WTC11 (cell line): ENCODE results near the gene POTEF.
"Not testable (repeated sequence)": the region's sequence is repeated elsewhere in the genome, so short reads cannot be mapped to it uniquely, and the experiment has no call there.

ENCODE experiments used
- ATF6 ChIP-seq: sonication (generic); formaldehyde crosslinking; IDR thresholded peaks from 2 replicates; pipeline ENCODE4 v1.8.1; 2023; ENCODE audit warnings: mild to moderate bottlenecking, missing genetic modification reagents
- CREB1 ChIP-seq: sonication (generic); formaldehyde crosslinking; IDR thresholded peaks from 2 replicates; pipeline ENCODE4 v1.8.0; 2023; ENCODE audit warnings: mild to moderate bottlenecking, missing genetic modification reagents
- ELF4 ChIP-seq: sonication (generic); formaldehyde crosslinking; IDR thresholded peaks from 2 replicates; pipeline ENCODE4 v1.8.1; 2022; ENCODE audit warnings: low read depth, mild to moderate bottlenecking, moderate library complexity, missing genetic modification reagents
- TEAD1 ChIP-seq: sonication (generic); formaldehyde crosslinking; IDR thresholded peaks from 2 replicates; pipeline ENCODE4 v1.8.0; 2022; ENCODE audit warnings: mild to moderate bottlenecking, missing genetic modification reagents
- USF1 ChIP-seq: sonication (generic); formaldehyde crosslinking; IDR thresholded peaks from 2 replicates; pipeline ENCODE4 v1.8.0; 2022; ENCODE audit warnings: mild to moderate bottlenecking, missing genetic modification reagents
- TF ChIP-seq, protein P1 (sequence below): sonication (generic); formaldehyde crosslinking; IDR thresholded peaks from 2 replicates; pipeline ENCODE4 v1.8.0; 2022; ENCODE audit warnings: mild to moderate bottlenecking, missing genetic modification reagents
- TF ChIP-seq, protein P2 (sequence below): fragments of 200-600 bp; IDR thresholded peaks from 2 replicates; pipeline ENCODE4 v1.8.0; 2022; ENCODE audit warnings: antibody characterized with exemption
- TF ChIP-seq, protein P3 (sequence below): sonication (generic); formaldehyde crosslinking; conservative IDR thresholded peaks from 2 replicates; pipeline ENCODE4 v1.8.1; 2023; ENCODE audit warnings: mild to moderate bottlenecking, low read depth, missing genetic modification reagents, moderate library complexity

- TF ChIP-seq, protein P1, sequence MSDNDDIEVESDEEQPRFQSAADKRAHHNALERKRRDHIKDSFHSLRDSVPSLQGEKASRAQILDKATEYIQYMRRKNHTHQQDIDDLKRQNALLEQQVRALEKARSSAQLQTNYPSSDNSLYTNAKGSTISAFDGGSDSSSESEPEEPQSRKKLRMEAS: not testable (repeated sequence)
- not testable (repeated sequence) for TF ChIP-seq CREB1, ELF4, USF1, ATF6, TEAD1 (CRISPR knock-in tag)
- TF ChIP-seq, protein P2, sequence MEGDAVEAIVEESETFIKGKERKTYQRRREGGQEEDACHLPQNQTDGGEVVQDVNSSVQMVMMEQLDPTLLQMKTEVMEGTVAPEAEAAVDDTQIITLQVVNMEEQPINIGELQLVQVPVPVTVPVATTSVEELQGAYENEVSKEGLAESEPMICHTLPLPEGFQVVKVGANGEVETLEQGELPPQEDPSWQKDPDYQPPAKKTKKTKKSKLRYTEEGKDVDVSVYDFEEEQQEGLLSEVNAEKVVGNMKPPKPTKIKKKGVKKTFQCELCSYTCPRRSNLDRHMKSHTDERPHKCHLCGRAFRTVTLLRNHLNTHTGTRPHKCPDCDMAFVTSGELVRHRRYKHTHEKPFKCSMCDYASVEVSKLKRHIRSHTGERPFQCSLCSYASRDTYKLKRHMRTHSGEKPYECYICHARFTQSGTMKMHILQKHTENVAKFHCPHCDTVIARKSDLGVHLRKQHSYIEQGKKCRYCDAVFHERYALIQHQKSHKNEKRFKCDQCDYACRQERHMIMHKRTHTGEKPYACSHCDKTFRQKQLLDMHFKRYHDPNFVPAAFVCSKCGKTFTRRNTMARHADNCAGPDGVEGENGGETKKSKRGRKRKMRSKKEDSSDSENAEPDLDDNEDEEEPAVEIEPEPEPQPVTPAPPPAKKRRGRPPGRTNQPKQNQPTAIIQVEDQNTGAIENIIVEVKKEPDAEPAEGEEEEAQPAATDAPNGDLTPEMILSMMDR: not testable (repeated sequence)
- TF ChIP-seq, protein P3, sequence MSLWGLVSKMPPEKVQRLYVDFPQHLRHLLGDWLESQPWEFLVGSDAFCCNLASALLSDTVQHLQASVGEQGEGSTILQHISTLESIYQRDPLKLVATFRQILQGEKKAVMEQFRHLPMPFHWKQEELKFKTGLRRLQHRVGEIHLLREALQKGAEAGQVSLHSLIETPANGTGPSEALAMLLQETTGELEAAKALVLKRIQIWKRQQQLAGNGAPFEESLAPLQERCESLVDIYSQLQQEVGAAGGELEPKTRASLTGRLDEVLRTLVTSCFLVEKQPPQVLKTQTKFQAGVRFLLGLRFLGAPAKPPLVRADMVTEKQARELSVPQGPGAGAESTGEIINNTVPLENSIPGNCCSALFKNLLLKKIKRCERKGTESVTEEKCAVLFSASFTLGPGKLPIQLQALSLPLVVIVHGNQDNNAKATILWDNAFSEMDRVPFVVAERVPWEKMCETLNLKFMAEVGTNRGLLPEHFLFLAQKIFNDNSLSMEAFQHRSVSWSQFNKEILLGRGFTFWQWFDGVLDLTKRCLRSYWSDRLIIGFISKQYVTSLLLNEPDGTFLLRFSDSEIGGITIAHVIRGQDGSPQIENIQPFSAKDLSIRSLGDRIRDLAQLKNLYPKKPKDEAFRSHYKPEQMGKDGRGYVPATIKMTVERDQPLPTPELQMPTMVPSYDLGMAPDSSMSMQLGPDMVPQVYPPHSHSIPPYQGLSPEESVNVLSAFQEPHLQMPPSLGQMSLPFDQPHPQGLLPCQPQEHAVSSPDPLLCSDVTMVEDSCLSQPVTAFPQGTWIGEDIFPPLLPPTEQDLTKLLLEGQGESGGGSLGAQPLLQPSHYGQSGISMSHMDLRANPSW: not testable (repeated sequence)
These were observed 9.8 kb upstream of the POTEF start for GRCh38 chr2:130138841-130139251.
